GM12875 (cell line): ENCODE results near the gene SLC26A1.

Source experiments
- H3K4me3 ChIP-seq: one replicate; pipeline ENCODE4 v1.5.1; 2011; ENCODE audit warnings: low read depth, low read length, control low read depth
- TF ChIP-seq, protein P1 (sequence below): IDR thresholded peaks from 2 replicates; pipeline ENCODE4 v1.5.1; 2011; ENCODE audit warnings: low read depth, mild to moderate bottlenecking, control low read depth, inconsistent platforms, low read length, moderate library complexity, borderline replicate concordance; ENCODE audit not compliant: insufficient read depth

Gene SLC26A1

DNA sequence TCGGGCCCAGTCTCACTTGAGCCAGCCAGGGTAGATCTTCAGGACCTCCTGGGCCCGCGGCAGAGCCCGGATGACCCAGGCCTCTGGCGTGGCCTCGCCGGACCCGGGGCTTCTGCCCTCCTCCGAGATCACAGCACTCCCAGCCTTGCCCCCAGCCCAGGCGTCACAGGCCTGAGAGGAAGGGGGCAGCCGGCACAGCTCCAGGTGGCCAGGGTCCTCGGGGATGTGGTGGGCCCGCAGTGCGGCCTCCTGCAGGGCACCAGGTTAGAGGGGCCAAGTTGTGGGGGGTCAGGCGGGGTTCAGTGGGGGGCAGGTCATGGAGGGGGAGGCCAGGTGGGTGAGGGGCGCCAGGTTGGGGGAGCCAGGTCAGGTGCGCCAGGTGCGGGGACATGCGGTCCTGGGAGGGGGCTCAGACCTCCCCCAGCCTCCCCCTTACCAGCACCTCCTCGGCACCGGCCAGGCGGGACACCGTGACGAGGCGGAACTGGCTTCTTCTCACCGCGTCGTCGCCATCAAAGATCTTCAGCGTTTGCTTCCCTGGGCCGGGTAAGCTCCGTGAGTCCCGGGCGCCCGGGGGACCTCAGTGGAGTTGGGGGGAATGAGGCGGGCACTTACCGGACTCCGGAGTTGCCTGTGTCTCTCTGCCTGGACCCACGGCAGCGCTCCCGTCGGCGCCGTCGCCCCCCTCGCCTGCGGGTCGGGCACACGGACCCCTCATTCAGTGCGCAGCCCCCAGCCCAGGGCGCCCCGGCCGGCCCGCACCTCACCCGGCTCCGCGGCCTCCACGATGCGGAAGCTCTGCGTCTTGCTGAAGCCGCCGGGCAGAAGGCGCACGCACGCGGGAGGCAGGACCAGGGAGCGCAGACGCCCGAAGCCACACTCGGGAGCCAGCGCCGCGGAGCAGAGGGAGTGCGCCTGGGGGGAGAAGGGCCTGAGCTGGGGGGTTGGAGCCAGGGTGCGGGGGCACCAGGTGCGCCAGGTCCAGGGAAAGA is 25.8 kb downstream of the SLC26A1 start:
- TF ChIP-seq, protein P1, sequence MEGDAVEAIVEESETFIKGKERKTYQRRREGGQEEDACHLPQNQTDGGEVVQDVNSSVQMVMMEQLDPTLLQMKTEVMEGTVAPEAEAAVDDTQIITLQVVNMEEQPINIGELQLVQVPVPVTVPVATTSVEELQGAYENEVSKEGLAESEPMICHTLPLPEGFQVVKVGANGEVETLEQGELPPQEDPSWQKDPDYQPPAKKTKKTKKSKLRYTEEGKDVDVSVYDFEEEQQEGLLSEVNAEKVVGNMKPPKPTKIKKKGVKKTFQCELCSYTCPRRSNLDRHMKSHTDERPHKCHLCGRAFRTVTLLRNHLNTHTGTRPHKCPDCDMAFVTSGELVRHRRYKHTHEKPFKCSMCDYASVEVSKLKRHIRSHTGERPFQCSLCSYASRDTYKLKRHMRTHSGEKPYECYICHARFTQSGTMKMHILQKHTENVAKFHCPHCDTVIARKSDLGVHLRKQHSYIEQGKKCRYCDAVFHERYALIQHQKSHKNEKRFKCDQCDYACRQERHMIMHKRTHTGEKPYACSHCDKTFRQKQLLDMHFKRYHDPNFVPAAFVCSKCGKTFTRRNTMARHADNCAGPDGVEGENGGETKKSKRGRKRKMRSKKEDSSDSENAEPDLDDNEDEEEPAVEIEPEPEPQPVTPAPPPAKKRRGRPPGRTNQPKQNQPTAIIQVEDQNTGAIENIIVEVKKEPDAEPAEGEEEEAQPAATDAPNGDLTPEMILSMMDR = no peak
- no peak overlapping the region for H3K4me3 ChIP-seq

- no peak overlapping the region for H3K4me3 ChIP-seq
Measured at GRCh38 chr4:966266-967112, 26.7 kb downstream of the SLC26A1 start.

DNA sequence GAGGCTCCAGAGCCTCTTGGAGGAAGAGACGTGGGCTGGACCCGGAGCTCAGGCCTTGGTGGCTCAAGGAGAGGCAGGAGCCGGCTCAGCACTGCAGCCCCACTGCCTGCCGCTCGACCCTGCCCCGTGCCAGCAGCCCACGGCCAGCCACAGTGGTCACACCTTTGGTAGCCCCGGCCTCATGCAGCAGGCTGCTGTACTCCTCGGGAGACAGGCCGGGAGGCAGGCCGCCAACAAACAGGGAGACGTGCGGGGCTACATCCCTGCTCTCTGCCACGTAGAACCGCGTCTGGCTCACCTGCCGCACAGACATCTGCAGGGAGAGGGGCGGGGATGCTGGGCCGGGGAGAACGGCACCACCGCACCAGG is 27.5 kb downstream of the SLC26A1 start:
- TF ChIP-seq, protein P1 = no peak
- no peak overlapping the region for H3K4me3 ChIP-seq

More at GRCh38 chr4:966266-967112, 26.7 kb downstream of the SLC26A1 start:
- TF ChIP-seq, protein P1 = no peak

GRCh38 chr4:965048-965765 is 28.0 kb downstream of the SLC26A1 start:
- no peak overlapping the region for H3K4me3 ChIP-seq
- TF ChIP-seq, protein P1 = no peak

DNA sequence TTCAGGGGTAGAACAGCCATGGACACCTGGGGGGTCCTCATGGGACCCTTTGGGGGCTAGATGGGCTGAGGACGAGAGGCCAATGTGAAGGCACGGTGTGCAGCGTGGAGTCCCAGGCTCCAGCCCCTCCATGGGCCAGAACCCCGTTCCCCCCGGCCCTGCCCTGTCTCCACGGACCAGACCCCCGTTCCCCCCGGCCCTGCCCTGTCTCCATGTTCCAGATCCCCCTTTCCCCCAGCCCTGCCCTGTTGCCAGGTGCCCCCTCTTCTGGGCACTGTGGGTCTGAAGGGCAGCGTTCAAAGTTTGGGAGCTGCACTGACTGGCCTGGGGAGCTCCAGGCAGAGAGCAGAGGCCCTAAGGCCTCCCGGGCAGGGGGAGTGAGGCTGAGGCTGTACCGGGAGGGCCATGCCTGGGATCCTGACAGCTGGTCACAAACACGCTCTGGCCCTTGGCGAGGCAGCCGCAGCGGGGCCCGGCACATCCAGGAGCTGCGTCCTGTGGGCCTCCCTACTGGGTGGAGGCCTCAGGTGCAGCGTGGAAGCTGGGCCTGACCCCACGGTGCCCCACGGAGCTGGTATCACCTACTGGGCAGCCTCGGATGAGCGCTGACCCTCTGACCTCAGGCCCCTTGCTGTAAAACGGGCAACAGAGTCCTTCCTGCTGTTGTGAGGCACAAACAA is 28.7 kb downstream of the SLC26A1 start:
- H3K4me3 ChIP-seq = no peak overlapping the region
- TF ChIP-seq, protein P1 = no peak

- TF ChIP-seq, protein P1 = no peak
- H3K4me3 ChIP-seq = no peak overlapping the region
Measured at GRCh38 chr4:963276-964225, 29.7 kb downstream of the SLC26A1 start.
